Astrocyte (in vitro differentiated cells and primary cell): ENCODE results near the gene MRPL46.

Experiments
- CTCF ChIP-seq: IDR thresholded peaks from 2 replicates; pipeline ENCODE4 v1.5.1; 2011; ENCODE audit warnings: low read depth, mild to moderate bottlenecking, inconsistent platforms, low read length, moderate library complexity; ENCODE audit not compliant: insufficient read depth
- EZH2 ChIP-seq: IDR thresholded peaks from 2 replicates; pipeline ENCODE4 v1.6.1; 2012; ENCODE audit warnings: mild to moderate bottlenecking, low read length, inconsistent platforms; ENCODE audit not compliant: insufficient read depth

GRCh38 chr15:88431441-88431840 is 35.7 kb downstream of the MRPL46 start:
- no peak for TF ChIP-seq EZH2
- TF ChIP-seq CTCF = no peak
